Adrenal gland (tissue), 12 donors: Measurements from ENCODE around the gene AMHR2. TPM values are rescaled to one million over a fixed set of nuclear protein-coding genes. Genes with fewer than 3 reads are reported as not detected.
"Not testable (repeated sequence)": the region's sequence is repeated elsewhere in the genome, so short reads cannot be mapped to it uniquely, and the experiment has no call there.

Source experiments
- DNase-seq, 7 donors: peaks; one replicate each; pipeline ENCODE4 v3.0.0-alpha.2; 2019 to 2020
- H3K27ac ChIP-seq, 5 donors: fragments of 200-600 bp; sonication (generic) in 4 of 5; 1 replicate in 3 of 5; 2 replicates in 2 of 5; pipeline versions ENCODE4 v1.5.1 to v1.8.0; 2016 to 2020; ENCODE audit warnings: mild to moderate bottlenecking in 1 of 5
- H3K27me3 ChIP-seq: fragments of 200-600 bp; 2 replicates; pipeline ENCODE4 v1.8.0; 2021
- H3K36me3 ChIP-seq, 2 donors: fragments of 200-600 bp; replicated peaks in 1 of 2; 1 replicate in 1 of 2; 2 replicates in 1 of 2; pipeline versions ENCODE4 v1.5.1 to v1.8.0; 2018 to 2022
- H3K4me1 ChIP-seq, 2 donors: fragments of 200-600 bp; replicated peaks in 1 of 2; 1 replicate in 1 of 2; 2 replicates in 1 of 2; pipeline versions ENCODE4 v1.5.1 to v1.8.0; 2018 to 2021
- H3K4me3 ChIP-seq, 4 donors: fragments of 200-600 bp; sonication (generic) in 3 of 4; one replicate each; pipeline ENCODE4 v1.5.1; 2016 to 2018
- H3K9me3 ChIP-seq, 3 donors: fragments of 200-600 bp; sonication (generic) in 1 of 3; replicated peaks in 1 of 3; 1 replicate in 2 of 3; 2 replicates in 1 of 3; pipeline versions ENCODE4 v1.5.1 to v1.8.0; 2016 to 2021
- POLR2A ChIP-seq, 2 donors: fragments of 450-650 bp; IDR thresholded peaks; one replicate each; pipeline ENCODE4 v1.6.1; 2017; ENCODE audit warnings: antibody characterized with exemption in 2 of 2, mild to moderate bottlenecking in 2 of 2, moderate library complexity in 1 of 2
- WGBS, 4 donors: extraction: QIAGEN DNeasy Blood & Tissue Kit in 2 of 4; methylation state at CpG; one replicate each; pipeline versions ENCODE4 v1.1.5 to v1.1.7; 2013 to 2017; 5-methylcytosine and 5-hydroxymethylcytosine counted together
- intact Hi-C, 2 donors: fragments of 100-400 bp; cut with DNase I; formaldehyde crosslinking; loops; one replicate each; pipeline versions ENCODE4 v1.14.1 to v1.15.0; 2022 to 2023
- polyA plus RNA-seq, 3 donors: library from polyadenylated mRNA; stranded (reverse); fragments of 200-250 nt in 2 of 3; fragments of 350-450 nt in 1 of 3; fragmentation: Illumina TruSeq in 1 of 3; extraction: RNeasy Lipid Tissue Mini Kit (QIAGEN cat#74804) in 1 of 3; gene quantifications; one replicate each; pipeline ENCODE4 v1.2.3, GENCODE V29; 2013 to 2014
- total RNA-seq, 9 donors: library from RNA; depleted of rRNA in 4 of 9; stranded (reverse); fragments of >200 nt in 4 of 9; fragments of 120-200 nt in 1 of 9; fragmentation: NEBNext Ultra II Directional in 1 of 9; extraction: Animal tissue kit (Norgen Biotek cat#: 25700) in 1 of 9; gene quantifications; one replicate each; pipeline versions ENCODE4 v1.1.0 to v1.2.4, GENCODE V29; 2013 to 2023
- TF ChIP-seq, protein P1 (sequence below), 6 experiments: fragments of 450-650 bp in 4 of 6; fragments of 200-600 bp in 2 of 6; sonication (generic) in 1 of 6; IDR thresholded peaks; 1 replicate in 5 of 6; 2 replicates in 1 of 6; pipeline versions ENCODE4 v1.5.1 to v1.8.0; 2016 to 2021; ENCODE audit warnings: antibody characterized with exemption in 6 of 6, mild to moderate bottlenecking in 2 of 6, moderate library complexity in 1 of 6
- donor health status: healthy with polysubstance abuse.
- donor health status: Bipolar disorder and iron deficiency.
- donor health status: DM: yes; HTN: yes; CAD: no.
- donor health status: DM: no; HTN: no; CAD: no.
- donor health status: DM: no; HTN: no; CAD: no.
- donor health status: DM: yes; HTN: yes; CAD: no.

The AMHR2 gene
- total and polyA plus RNA-seq, 12 donors = 19.8 to 106 (median 68.3) TPM

DNA sequence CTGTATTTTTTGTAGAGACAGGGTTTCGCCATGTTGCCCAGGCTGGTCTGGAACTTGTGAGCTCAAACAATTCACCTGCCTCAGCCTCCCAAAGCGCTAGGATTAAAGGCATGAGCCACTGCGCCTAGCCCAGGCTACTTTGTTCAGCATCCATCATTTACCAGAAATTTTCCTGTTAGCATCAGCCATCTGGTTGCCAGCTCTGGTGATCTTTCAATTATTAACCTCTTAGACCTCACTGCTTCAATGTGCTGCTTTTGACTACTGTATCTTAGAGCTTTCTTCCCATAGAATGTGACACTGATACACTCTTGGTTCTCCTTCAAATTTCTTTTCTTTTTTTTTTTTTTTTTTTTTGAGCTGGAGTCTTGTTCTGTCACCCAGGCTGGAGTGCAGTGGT, 5.4 kb upstream of the AMHR2 start:
- Histone ChIP-seq H3K27me3 (no peaks in the 10 kb centered on the region), H3K27ac (no peak overlapping the region), H3K9me3 (no peaks in the 10 kb centered on the region), H3K4me3 (no peak overlapping the region), H3K36me3 (no peaks in the 10 kb centered on the region), H3K4me1 (peaks cover 0 to 33% of the 10 kb centered on the region in 2 donors)
- no peak for DNase-seq
- no peak for TF ChIP-seq POLR2A (IDR thresholded peaks at IDR 0.05)
- TF ChIP-seq, protein P1, sequence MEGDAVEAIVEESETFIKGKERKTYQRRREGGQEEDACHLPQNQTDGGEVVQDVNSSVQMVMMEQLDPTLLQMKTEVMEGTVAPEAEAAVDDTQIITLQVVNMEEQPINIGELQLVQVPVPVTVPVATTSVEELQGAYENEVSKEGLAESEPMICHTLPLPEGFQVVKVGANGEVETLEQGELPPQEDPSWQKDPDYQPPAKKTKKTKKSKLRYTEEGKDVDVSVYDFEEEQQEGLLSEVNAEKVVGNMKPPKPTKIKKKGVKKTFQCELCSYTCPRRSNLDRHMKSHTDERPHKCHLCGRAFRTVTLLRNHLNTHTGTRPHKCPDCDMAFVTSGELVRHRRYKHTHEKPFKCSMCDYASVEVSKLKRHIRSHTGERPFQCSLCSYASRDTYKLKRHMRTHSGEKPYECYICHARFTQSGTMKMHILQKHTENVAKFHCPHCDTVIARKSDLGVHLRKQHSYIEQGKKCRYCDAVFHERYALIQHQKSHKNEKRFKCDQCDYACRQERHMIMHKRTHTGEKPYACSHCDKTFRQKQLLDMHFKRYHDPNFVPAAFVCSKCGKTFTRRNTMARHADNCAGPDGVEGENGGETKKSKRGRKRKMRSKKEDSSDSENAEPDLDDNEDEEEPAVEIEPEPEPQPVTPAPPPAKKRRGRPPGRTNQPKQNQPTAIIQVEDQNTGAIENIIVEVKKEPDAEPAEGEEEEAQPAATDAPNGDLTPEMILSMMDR (IDR thresholded peaks at IDR 0.05) = no peak
- WGBS, 4 donors = 89 to 93% (median 91%) methylated on average over 3 of the region's 3 CpGs
- intact Hi-C loops = no loop called here

DNA sequence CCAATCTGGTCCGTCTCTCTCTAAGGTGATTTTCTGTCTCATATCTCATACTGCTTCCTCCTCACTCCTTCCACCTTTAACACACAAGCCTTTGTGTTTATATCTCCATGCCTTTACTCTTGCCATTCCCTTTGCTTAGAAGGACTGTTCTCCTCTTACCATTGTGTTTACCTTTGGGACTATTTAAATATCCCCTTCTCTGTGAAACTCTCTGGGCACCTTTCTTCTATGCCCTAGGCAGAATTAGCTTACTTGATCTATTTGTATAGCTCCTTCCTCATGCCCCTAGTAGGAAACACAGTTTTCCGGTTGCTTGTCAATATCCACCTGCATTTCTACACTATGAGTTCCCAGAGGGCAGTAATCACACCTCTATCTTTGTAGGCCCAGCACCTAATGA, 3.9 kb upstream of the AMHR2 start:
- WGBS, 4 donors = 78 to 92% (median 85%) methylated on average over 2 of the region's 2 CpGs
- Histone ChIP-seq H3K27me3 (no peaks in the 10 kb centered on the region), H3K4me1 (peaks cover 3 to 22% of the 10 kb centered on the region in 2 donors), H3K9me3 (no peaks in the 10 kb centered on the region), H3K4me3 (no peak overlapping the region), H3K27ac (no peak overlapping the region), H3K36me3 (no peaks in the 10 kb centered on the region)
- TF ChIP-seq POLR2A (IDR thresholded peaks at IDR 0.05) = no peak
- TF ChIP-seq, protein P1 (IDR thresholded peaks at IDR 0.05) = no peak
- no peak for DNase-seq
- intact Hi-C loops = loop anchor here (2.0 to 10.0 kb wide), 4 partner anchors 65 to 205 kb away; partner anchors contain the start of gene SP7 (in 1 of the 2)

DNA sequence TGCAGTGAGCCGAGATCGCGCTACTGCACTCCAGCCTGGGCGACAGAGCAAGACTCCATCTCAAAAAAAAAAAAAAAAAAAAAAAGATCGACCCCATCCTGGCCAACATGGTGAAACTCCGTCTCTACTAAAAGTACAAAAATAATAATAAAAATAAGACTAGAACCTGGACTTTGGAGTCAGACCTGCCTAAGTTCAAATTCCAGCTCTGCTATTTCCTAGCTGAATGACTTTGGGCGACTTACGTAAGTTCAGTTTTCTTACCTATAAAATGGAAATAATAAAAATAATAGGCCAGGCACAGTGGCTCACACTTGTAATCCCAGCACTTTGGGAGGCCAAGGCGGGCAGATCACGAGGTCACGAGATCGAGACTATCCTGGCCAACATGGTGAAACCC, 1.4 kb upstream of the AMHR2 start:
- H3K27me3 ChIP-seq, H3K27ac ChIP-seq, H3K9me3 ChIP-seq, DNase-seq, H3K36me3 ChIP-seq, H3K4me3 ChIP-seq: not testable (repeated sequence)
- H3K4me1 ChIP-seq = peaks cover 8 to 22% of the 10 kb centered on the region in 2 donors
- intact Hi-C loops = loop anchor here in 1 of 2 donors (5.0 to 10.0 kb wide), 2 partner anchors 85 to 207 kb away; partner anchors contain the start of gene SP7
- 79 to 84% (median 82%) methylated on average over 12 of the region's 12 CpGs for WGBS, 4 donors

DNA sequence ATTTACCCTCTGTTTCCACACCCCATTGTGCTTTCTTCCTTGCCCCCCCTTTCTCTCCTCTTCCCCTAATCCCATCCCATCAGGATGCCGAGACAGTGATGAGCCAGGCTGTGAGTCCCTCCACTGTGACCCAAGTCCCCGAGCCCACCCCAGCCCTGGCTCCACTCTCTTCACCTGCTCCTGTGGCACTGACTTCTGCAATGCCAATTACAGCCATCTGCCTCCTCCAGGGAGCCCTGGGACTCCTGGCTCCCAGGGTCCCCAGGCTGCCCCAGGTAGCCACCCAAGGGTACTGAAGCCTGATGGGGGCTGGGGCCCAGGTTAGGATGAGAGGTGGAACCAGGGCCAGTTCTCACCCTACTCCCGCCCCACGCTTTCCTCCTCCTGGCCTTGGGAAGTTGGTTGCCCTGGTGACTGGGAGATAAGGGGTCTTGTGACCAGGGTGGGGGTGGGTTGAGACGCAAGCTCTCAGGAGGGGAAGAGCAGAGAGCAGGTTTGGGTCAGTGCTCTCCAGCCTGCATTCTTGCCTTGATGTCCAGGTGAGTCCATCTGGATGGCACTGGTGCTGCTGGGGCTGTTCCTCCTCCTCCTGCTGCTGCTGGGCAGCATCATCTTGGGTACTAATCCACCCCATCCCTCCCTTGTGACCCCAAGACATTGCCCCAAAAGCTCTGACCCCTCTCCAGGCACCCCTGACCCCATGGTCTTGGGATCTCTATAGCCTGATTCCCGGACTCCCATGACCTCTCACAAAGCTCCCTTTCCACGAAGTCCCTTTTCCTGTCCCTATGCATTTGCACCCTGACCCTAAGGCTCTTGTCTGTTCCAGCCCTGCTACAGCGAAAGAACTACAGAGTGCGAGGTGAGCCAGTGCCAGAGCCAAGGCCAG, 1.2 kb downstream of the AMHR2 start:
- intact Hi-C loops = loop anchor here in 1 of 2 donors (5.0 to 10.0 kb wide), 2 partner anchors 88 to 210 kb away; partner anchors contain the start of gene SP7
- H3K36me3 ChIP-seq = no peaks in the 10 kb centered on the region
- peak; percentile 76 to 88 (median 85) for DNase-seq
- peak overlapping the region in 2 of 4 donors; percentile 24 to 52 for H3K4me3 ChIP-seq
- TF ChIP-seq POLR2A (IDR thresholded peaks at IDR 0.05) = peak in 1 of 2 donors; percentile 59
- TF ChIP-seq, protein P1 (IDR thresholded peaks at IDR 0.05) = no peak
- peak overlapping the region in 4 of 5 donors; percentile 39 to 91 (median 77) for H3K27ac ChIP-seq
- H3K9me3 ChIP-seq = no peaks in the 10 kb centered on the region
- peaks cover 15 to 47% of the 10 kb centered on the region in 2 donors for H3K4me1 ChIP-seq
- 38 to 50% (median 42%) methylated on average over 8 to 9 of the region's 9 CpGs for WGBS, 4 donors
- H3K27me3 ChIP-seq = no peaks in the 10 kb centered on the region
